Left lobe of liver (tissue), 2 donors: ENCODE results near the gene DNM1. TPM values are rescaled to one million over a fixed set of nuclear protein-coding genes. Genes with fewer than 3 reads are reported as not detected.

Experiments
- ATAC-seq: fragments of 200-7000 bp; cut with Tn5 transposase; one replicate; pipeline ENCODE4 v1.9.1; 2020; ENCODE audit warnings: mild to moderate bottlenecking, moderate library complexity
- DNase-seq: peaks from one replicate; pipeline ENCODE4 v3.0.0-alpha.2; 2020; ENCODE audit warnings: low spot score
- total RNA-seq: library from RNA; stranded (reverse); gene quantifications from one replicate; pipeline ENCODE4 v1.2.1, GENCODE V29; 2021
- donor health status: DM: no; HTN: no; CAD: no; lungs with moderate emphysema.
- donor health status: DM: no; HTN: yes; CAD: no.

Gene DNM1
- total RNA-seq: 3.7 TPM

DNA sequence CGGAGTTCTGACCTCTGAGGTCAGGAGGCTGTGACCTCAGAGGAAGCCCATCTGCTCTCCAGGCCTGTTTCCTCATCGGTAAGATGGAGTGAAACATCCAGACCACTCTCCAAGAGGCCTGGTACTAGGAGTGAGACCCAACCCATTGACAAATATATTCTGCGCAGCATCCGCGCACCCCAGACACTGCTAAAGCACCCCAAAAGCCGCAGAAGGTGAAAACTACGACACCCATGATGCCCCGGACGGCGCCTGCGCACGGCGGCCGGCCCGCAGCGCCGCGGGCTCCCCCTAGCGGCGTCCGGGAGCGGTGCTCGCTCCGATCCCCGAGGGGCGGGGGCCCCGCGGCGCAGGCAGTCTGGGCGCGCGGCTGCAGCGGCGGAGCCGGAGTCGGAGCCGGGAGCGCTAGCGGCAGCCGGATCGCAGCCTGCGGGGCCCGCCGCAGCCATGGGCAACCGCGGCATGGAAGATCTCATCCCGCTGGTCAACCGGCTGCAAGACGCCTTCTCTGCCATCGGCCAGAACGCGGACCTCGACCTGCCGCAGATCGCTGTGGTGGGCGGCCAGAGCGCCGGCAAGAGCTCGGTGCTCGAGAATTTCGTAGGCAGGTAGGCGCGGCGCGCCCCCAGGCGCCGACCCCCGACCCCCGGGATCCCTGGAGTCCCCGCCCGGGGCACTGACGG lies at the start of gene DNM1:
DNM1 (plus strand) TSS at position 356 of the 683 bp plus-strand sequence; CDS start at position 448, 92 bp downstream.
- no peak for DNase-seq
- peak; percentile 96 for ATAC-seq

DNA sequence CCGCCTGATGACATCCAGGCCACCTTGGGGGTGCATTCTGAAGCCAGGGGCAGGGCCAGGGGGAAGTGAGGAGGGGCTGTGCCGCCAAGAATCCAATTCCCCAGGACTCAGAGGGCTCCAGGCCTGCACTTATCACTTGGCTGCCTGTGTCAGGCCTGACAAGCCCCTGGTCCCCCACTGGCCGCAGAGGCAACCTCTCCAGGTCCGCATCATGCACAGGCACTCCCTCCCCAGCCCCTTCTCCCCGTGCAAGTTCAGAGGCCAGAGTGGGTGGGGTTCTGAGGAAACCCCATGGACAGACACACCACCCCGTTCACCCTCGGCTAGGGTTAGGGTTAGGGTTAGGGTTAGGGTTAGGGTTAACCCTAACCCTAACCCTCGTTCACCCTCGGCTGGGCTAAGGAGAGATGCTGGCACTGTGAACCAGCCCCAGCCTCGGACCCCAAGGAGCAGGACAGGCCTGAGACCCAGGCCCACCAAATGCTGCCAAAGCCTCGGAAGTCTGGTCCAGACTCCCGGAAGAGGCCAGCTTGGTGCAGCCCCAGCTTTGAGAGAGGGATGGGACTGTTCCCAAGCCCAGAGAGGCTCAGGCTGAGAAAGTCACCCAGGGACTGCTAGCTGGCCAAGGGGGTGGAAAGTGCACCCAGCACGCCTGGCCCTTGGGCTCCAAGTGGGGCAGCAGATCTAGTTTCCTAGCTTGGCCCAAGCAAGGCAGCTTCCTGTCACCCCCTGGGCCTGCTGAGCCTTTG lies 49.1 kb upstream of the DNM1 start:
- no peak for DNase-seq
- no peak for ATAC-seq

DNA sequence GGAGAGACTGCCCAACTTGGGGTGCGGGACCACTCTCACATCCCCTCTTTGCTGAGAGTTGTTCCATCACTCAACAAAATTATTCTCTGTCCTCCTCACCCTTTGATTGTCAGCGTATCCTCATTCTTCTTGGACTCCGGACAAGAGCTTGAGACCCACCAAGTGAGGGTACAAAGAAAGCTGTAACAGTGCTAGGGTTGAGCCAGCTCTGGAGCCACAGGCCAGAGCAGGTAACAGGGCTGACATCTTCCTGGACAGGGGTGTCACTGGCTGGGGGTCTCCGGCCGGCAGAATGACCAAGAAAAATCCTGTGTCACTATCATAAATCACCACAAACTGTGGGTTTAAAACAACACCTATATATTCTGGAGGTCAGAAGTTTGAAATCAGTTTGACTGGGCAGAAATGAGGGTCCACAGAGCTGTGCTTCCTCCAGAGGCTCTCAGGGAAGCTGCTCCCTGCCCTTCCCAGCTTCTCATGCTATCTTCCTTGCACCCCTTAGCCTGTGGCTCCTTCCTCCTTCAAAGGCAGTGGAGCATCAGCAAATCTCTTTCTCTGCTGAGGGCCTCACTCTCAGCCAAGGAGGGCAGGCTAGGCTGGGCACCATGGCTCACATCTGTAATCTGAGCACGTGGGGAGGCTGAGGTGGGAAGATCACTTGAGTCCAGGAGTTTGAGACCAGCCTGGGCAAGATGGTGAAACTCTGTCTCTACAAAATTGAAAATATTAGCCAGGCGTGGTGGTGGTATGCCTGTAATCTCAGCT lies 47.3 kb upstream of the DNM1 start:
- ATAC-seq (no peak), DNase-seq (no peak)

DNA sequence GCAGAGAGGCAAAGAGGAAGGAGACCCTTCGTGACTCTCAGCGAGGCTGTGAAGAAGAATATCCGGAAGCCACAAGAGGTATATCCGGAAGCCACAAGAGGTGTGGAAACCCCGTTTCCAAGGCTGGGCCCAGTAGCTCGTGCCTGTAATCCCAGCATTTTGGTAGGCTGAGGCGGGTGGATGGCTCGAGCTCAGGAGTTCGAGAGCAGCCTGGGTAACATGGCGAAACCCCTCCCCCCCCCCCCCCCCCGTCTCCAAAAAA lies 43.7 kb upstream of the DNM1 start:
- DNase-seq (no peak), ATAC-seq (no peak)

DNA sequence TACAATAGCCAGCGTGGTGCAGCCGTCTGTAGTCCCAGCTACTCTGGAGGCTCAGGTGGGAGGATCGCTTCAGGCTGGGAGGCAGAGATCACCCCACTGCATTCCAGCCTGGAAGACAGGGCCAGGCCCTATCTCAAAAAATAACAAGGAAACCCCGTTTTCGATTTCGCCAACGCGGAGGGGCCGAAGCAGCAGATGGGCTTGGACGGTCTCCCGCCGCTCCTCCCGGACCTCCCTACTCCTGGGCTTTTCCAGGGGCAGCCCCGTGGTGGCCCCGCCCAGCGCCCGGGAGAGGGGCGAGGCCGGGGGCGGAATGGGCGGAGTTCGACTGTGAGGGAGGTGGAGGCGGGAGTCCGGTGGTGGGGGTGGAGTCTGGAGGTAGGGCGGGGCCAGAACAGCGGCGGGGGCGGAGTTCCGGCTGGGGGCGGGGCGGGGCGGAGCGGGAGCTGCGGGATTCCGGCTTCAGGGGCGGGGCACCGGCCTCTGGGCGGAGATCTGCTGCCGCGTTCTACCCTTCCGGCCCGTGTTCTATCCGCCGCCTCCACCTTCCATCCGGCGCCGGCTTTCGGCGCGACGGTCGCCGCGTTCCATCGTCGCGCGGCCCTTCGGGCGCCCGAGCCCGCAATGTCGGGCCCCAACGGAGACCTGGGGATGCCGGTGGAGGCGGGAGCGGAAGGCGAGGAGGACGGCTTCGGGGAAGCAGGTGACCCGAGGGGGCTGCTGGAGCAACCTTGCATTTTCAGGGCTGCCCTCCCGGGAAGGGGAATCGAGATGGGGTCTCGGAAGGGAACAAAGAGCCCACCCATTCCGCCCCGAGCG lies 43.2 kb upstream of the DNM1 start, which contains the start of gene BBLN:
BBLN (plus strand) TSS at position 482 of the 819 bp plus-strand sequence; CDS start at position 625, 143 bp downstream.
- DNase-seq (peak; percentile 97), ATAC-seq (peak; percentile 95)

DNA sequence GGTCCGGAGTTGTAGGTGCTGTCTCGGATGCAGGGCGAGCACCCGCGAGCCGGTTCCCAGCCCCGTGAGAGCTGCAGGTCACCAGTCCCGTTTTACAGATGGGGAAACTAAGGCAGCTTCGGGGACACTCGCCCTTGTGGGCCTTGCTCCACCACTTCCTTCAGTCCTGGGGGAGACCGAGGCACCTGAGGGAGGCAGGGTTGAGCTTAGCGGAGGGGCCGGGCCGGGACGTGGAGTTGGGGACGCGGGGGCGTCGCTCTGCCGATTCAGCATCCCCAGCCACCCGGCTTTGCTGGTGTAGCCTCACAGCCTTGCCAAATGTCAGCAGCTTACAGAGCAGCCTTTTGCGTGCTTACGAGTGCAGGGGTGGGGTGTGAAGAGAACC lies 42.6 kb upstream of the DNM1 start:
- peak; percentile 1 for ATAC-seq
- no peak for DNase-seq

DNA sequence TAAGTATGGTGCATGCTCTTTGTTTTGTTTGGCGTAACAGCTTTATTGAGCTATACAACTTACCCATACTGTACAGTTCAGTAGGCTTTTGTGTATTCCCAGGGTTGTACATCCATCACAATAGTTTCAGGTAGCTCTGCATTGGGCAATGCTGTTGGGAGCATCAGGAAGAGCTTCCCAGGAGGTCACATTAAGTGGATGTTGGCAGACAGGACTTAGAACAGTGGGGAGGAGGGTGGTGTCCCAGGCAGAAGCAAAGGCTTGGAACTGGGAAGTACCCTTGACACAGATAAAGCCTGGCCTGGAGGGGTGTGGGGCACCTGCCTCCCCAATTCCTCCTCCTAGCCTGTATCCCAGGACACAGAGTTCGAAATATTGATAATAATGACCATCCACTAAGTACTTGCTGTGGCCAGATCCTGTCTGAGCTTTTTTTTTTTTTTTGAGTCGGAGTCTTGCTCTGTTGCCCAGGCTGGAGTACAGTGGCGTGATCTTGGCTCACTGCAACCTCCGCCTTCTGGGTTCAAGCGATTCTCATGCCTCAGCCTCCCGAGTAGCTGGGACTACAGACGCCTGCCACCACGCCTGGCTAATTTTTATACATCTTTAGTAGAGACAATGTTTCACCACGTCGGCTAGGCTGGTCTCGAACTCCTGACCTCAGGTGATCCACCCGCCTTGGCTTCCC lies 41.8 kb upstream of the DNM1 start:
- ATAC-seq (no peak), DNase-seq (no peak)

DNA sequence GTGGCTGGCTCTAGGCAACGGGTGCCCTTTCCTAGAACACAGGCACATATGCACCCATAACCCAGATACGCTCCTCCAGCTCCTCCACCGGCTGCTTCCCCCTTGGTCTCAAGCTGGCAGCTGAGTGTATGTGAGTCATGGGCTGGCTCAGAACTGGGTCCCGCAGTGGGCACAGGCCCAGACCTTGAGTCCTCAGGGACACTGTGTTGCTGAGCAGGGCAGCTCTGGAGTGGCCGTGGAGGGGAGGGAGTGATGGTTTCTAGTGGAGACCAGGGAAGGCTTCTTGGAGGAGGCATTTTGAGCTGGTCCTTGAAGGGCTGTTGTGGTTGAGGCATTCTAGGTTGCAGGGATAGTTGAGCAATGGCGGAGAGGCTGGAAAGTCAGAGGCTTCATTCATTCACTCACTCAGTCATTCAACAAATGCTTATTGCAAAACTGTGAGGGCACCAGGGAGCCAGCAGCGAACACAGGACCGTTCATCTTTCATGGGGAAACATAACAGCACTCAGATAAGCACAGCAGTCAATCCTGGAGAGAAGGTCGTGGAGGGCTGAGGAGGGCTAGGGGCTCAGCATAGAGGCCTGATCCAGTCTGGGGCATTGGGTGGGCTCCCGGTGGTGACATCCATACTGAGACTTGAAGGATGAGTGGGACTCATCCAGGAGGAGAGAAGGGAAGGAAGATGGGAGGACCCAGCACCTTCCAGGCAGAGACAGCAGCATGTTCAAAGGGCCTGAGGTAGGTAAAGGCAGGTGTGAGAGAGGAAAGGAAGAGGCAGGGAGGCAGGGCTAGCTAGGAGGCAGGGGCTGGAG lies 40.8 kb upstream of the DNM1 start:
- no peak for ATAC-seq
- no peak for DNase-seq

DNA sequence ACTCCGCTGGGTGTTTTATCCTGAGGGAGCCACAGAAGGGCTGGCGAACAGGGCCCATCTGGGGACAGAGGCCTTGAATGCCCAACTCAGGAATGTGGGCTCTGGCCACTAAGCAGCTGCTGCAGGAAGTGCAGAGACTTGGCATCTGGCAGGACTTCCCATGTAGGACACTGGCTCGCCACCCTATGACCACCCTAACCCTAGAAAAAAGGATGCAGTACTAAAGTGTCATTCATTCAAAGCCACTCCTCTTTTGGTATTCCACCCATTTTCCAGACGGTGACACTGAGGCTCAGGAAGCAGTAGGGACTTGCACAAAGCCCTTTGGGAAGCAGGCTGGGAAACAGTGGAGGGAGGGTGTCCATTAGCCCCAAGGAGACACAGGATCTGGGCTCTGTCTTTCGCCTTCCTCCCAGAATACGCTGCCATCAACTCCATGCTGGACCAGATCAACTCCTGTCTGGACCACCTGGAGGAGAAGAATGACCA lies 40.1 kb upstream of the DNM1 start:
- ATAC-seq: no peak
- no peak for DNase-seq

DNA sequence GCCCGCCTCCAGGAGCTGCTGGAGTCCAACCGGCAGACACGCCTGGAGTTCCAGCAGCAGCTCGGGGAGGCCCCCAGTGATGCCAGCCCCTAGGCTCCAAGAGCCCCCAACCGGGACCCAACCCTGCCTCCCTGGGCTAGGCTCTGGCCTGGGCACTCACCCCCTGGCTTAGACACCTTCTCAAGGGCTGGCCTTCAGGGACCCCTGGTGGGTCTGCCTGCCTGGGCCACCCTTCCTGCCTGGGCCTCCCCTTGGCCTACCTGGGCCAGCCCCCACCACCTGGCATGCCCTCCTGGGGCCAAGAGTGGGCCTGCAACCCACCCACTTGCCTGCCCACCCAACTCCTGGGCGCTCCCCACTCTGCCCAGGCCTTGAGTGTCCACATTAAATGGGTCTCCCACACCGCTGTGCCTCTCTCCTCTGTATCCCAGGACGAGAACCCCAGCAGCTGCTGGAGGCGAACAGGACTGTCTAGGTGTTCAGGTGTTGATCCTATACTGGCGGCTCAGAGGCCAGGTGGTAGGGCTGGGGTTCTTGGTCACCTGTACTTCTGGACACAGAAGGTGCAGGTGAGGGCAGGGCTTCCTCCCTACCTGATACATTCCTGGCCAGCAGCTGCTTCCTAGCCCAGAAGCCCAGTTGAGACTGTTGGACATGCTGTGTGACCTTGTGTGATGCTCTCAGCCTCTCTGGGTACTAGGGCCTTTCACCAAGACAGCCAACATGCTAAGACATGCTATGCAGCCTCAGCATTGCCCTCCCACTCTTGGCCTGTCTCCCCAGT lies 39.5 kb upstream of the DNM1 start:
- ATAC-seq: no peak

DNA sequence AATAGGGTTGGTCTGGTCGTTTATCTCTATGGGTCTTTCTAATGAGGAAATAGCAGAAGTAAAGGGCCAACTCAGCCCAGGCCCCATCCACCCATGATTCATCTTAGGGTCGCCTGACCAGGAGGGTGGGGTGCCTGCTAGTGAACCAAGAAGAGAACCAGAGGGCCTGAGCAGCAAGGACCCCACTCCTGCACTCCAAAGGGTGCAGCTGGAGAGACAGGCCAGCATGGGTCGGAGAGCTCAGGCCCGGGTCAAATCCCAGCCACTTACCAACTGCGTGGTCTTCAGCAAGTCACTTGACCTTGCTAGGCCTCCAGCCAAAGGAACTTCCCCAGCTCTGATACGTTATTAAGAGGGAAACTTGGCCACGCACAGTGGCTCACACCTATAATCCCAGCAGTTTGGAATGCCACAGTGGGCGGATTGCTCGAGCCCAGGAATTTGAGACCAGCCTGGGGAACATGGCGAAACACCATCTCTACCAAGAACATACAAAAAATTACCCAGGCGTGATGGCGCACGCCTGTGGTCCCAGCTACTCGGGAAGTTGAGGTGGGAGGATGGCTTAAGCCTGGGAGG lies 38.8 kb upstream of the DNM1 start:
- ATAC-seq (no peak), DNase-seq (no peak)

More for the DNA sequence above, 39.5 kb upstream of the DNM1 start:
- no peak for DNase-seq

DNA sequence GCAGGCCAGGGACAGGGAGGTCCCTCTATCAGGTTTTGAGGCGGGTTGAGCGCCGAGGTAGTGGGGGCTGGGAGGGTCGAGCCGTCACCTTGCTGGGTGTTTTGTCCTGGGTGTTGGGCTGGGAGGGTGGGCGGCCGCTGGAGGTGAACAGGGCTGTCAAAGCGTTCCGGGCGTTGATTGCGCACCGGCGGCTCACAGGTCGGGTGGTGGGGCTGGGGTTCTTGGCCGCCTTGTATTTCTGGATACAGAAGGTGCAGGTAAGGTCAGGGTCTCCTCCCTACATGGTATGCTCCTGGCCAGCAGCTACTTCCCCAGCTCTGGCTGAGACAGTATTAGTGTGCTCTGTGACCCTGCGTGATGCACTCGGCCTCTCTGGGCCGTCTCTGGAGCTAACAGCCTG lies 37.0 kb upstream of the DNM1 start:
- DNase-seq (no peak), ATAC-seq (no peak)

DNA sequence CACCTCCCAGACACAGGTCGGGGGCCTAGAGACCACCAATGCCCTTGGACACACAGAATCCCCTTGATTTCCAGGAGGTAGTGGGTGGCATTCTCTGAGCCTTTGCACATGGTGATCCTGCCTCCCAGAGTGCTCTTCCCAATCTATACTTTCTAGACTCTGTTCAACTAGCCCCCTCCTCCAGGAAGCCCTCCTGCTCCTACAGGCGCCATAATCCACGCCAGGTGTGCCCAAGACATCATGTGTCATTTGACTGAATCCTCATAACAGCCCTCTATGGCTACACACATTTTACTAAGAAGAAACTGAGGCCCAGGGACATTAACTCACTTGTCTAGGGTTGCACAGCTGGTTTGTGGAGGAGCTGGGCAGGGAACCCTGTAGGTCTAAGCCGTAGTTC lies 36.0 kb upstream of the DNM1 start:
- DNase-seq (no peak), ATAC-seq (no peak)

DNA sequence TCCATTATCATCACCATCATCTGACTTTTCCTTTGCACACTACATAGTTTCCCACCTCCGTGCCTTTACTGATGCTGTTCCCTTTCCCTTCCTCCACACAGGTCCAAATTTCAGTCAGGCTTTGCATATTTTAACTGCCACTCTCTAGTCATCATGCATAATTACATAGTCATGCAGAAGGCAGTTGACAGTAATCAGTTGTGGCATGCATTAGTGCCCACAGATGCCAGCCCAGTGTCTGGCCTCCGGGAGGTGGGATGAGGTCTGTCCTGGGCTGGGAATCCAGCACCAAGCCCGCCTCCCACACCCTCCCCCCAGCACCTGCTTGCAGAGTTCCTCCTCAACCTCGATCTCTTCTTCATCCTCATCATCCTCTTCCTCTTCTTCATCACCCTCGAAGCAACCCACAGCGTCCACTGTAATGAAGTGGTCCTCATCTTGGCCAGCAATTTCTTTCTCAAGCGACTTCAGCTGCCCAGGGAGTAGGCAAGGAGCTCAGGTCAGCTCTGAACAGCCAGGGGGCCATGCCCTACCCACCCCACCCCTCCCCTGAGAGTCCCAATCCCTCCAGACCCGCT lies 34.4 kb upstream of the DNM1 start:
- no peak for DNase-seq
- ATAC-seq: no peak

DNA sequence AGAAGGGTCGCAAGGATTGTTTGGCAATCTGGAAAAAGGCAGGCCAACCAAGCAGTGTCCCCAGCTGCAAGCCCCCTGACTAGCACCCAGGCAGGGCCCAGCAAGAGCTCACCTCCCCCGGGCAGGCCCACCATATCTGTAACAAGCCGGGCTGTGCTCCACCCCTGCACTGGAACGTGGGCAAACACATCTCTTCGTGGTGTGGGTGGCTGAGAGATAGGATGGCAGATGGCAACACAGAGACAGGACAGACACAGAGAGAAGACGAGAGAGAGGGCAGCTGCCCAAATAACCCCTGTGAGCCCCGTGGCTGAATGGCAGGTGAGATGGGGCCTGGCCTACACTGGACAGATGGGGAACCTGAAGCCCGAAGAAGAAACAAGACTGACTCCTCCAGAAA lies 33.7 kb upstream of the DNM1 start:
- ATAC-seq (no peak), DNase-seq (no peak)

DNA sequence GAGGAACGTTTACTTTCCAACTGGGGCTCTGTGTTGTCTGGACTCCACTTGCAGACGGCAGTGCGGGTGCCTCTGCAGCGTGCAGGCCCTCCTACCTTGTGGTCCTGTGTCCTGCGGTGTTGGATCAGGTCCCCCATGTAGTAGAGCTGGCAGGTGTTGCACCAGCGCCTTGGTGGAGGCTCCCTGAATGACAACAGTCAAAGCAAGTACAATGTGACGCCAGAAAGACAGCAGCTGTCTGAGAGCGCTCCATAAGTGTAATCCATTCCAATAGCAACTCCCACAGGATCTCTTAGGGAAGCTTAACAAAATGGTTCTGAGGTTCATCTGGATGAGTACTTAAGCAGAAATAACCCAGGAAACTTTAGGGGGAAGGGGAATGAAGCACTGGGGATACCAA lies 33.3 kb upstream of the DNM1 start:
- DNase-seq (no peak), ATAC-seq (no peak)

DNA sequence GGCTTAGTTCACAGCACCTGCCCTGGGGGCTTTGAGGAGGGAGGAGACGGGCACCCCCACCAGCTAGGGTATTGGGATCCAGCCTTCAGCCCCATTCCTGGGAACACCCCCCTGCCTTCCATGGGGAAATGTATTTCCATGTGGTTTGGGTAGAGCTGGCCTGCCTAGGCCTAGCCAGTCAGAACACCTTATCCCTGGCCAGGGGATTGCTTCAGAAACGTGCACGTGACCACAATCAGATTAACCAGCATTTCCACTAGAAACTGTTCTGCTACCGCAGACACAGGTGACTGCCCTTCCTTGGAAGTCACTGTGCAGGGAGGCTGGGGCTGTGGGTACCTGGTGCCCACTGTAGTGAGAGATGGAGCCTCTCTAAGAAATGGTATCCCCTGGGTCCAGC lies 29.1 kb upstream of the DNM1 start:
- DNase-seq: no peak
- ATAC-seq: no peak

DNA sequence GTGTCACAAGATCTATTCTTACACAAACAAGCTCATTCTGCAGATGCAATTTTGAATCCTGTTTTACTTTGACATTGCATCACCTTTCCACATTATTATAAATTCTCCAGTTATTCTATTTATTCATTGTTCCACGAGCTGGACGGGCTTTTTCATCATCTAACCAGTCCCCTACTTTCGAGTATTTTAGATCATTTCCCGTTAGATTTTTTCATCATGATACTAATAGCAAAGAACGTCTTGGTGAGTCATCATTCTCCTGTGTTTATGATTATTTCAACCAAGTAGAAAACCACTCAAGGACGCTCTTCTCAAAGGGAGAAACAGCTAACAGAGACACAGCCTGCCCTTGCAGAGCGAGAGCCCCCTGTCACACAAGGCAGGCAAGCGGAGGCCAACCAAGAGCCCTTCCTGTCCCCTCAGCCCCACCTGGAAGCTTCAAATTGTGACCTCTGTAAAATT lies 28.0 kb upstream of the DNM1 start:
- ATAC-seq (no peak), DNase-seq (no peak)
